ENCODE data around the gene ADK.

DNA sequence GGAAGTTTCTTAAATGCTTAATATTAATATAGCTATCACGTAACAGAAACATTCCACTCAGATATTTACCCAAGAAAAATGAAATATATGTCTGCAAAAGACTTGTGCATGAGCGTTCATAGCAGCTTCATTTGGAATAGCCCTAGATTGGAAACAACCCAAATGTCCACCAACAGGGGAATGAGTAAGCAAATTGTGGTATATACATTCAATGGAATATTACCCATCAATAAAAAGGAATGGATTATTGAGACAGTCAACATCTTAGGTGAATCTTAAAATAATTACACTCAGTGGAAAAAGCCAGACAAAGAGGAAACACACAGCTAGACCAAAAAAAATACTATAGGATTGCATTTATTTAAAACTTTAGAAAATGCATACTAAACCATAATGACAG is 585.0 kb downstream of the ADK start:
- TF ChIP-seq POLR2A (IDR thresholded peaks at IDR 0.05) (no peak), CTCF (IDR thresholded peaks at IDR 0.05 in 4 of 5, conservative IDR thresholded peaks at IDR 0.05 in 1 of 5) (no peak)
